ENCODE measurements around the gene RASA3.

GRCh38 chr13:114037674-114038073 lies 94.7 kb downstream of the RASA3 start:
- TF ChIP-seq, protein P1, sequence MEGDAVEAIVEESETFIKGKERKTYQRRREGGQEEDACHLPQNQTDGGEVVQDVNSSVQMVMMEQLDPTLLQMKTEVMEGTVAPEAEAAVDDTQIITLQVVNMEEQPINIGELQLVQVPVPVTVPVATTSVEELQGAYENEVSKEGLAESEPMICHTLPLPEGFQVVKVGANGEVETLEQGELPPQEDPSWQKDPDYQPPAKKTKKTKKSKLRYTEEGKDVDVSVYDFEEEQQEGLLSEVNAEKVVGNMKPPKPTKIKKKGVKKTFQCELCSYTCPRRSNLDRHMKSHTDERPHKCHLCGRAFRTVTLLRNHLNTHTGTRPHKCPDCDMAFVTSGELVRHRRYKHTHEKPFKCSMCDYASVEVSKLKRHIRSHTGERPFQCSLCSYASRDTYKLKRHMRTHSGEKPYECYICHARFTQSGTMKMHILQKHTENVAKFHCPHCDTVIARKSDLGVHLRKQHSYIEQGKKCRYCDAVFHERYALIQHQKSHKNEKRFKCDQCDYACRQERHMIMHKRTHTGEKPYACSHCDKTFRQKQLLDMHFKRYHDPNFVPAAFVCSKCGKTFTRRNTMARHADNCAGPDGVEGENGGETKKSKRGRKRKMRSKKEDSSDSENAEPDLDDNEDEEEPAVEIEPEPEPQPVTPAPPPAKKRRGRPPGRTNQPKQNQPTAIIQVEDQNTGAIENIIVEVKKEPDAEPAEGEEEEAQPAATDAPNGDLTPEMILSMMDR (IDR thresholded peaks at IDR 0.05) = no peak
- TF ChIP-seq EP300 (IDR thresholded peaks at IDR 0.05) (no peak), POLR2AphosphoS5 (IDR thresholded peaks at IDR 0.05) (no peak), POLR2A (IDR thresholded peaks at IDR 0.05) (no peak)

Measured in sigmoid colon (tissue), 4 donors.